Loucy (cell line): Measurements from ENCODE around the gene TRABD2B.

ENCODE experiments used
- H2AFZ ChIP-seq: fragments of 200-600 bp; sonication (generic); 2 replicates; pipeline ENCODE4 v1.6.0; 2016; ENCODE audit warnings: antibody characterized with exemption, mild to moderate bottlenecking, low read length, moderate library complexity
- H3F3A ChIP-seq: fragments of 200-600 bp; 2 replicates; pipeline ENCODE4 v1.6.0; 2016; ENCODE audit warnings: antibody characterized with exemption, low read depth, mild to moderate bottlenecking
- H3K27me3 ChIP-seq: fragments of 200-600 bp; sonication (generic); 2 replicates; pipeline ENCODE4 v1.6.1; 2014; ENCODE audit warnings: low read length, mild to moderate bottlenecking; ENCODE audit not compliant: insufficient read depth, poor library complexity, severe bottlenecking
- H3K36me3 ChIP-seq: fragments of 200-600 bp; sonication (generic); 2 replicates; pipeline ENCODE4 v1.6.1; 2016; ENCODE audit warnings: low read length; ENCODE audit not compliant: insufficient read depth
- H3K4me1 ChIP-seq: fragments of 200-600 bp; sonication (generic); 2 replicates; pipeline ENCODE4 v1.5.1; 2014; ENCODE audit warnings: low read length, mild to moderate bottlenecking; ENCODE audit not compliant: insufficient read depth, poor library complexity, severe bottlenecking
- H3K4me2 ChIP-seq: fragments of 200-600 bp; sonication (generic); 2 replicates; pipeline ENCODE4 v1.6.0; 2014; ENCODE audit warnings: antibody characterized with exemption, low read length, low read depth, mild to moderate bottlenecking; ENCODE audit not compliant: poor library complexity, severe bottlenecking
- H3K4me3 ChIP-seq: fragments of 200-600 bp; sonication (generic); 2 replicates; pipeline ENCODE4 v1.5.1; 2014; ENCODE audit warnings: low read length, mild to moderate bottlenecking, mixed read lengths; ENCODE audit not compliant: poor library complexity, severe bottlenecking
- H3K79me2 ChIP-seq: fragments of 200-600 bp; sonication (generic); 2 replicates; pipeline ENCODE4 v1.6.1; 2014; ENCODE audit warnings: low read length; ENCODE audit not compliant: insufficient read depth
- H3K9ac ChIP-seq: fragments of 200-600 bp; sonication (generic); 2 replicates; pipeline ENCODE4 v1.6.0; 2014; ENCODE audit warnings: mild to moderate bottlenecking, low read depth, low read length, moderate library complexity; ENCODE audit not compliant: poor library complexity, severe bottlenecking
- H3K9me2 ChIP-seq: fragments of 200-600 bp; sonication (generic); replicated peaks from 2 replicates; pipeline ENCODE4 v1.6.1; 2016; ENCODE audit warnings: low read depth, low read length, mixed read lengths
- H3K9me3 ChIP-seq: fragments of 200-600 bp; sonication (generic); 2 replicates; pipeline ENCODE4 v1.6.1; 2014; ENCODE audit warnings: mild to moderate bottlenecking, antibody characterized with exemption, low read length, low read depth; ENCODE audit not compliant: insufficient read depth
- H4K20me1 ChIP-seq: fragments of 200-600 bp; sonication (generic); 2 replicates; pipeline ENCODE4 v1.6.0; 2014; ENCODE audit warnings: antibody characterized with exemption, low read length, mild to moderate bottlenecking; ENCODE audit not compliant: insufficient read depth, poor library complexity, severe bottlenecking
- CTCF ChIP-seq: fragments of 200-600 bp; sonication (generic); conservative IDR thresholded peaks from 2 replicates; pipeline ENCODE4 v1.5.1; 2014; ENCODE audit warnings: mild to moderate bottlenecking, antibody characterized with exemption, low read length
- EZH2phosphoT487 ChIP-seq: fragments of 200-600 bp; IDR thresholded peaks from 2 replicates; pipeline ENCODE4 v1.6.1; 2018; ENCODE audit warnings: antibody characterized with exemption, mild to moderate bottlenecking, moderate library complexity, borderline replicate concordance

The TRABD2B gene

DNA sequence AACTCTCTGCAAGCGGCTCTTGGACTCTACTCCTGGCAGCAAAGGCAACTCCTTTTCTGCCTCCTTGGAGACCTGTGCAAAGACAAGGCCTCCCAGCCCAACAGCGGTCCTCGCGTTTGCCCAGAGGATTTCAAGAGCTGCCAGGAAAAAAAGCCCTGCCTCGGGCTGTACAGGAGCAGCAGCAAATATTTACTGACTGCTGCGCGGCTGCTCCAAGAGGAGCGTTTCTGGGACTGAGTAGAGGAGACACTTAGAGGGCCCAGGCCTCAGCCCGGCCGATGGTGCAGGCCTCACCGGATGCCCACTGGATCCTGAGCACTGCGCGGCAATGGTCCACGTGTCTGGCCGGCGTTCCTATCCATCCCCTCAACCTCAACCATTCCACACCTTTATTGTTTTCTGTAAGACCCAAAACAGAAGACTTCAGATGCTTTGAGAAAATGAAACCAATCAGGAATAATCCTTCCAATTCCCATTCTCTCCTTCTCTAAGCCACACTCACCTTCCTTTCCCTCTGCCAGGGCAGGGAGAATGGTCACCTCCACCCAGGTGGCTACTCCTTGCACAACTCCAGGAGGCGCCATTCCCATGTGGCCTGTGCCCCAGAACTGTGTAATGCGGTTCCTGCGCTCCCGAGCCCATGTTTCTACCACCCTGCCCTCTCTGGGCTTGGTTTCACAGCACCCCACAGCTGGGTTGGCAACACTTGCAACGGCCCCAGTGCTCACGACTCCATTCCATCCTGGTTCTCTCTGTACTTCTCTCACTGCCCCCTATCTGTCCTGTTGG, 215.8 kb downstream of the TRABD2B start:
- no peaks in the 10 kb centered on the region for H3K4me1 ChIP-seq
- no peak for TF ChIP-seq EZH2phosphoT487
- no peak for TF ChIP-seq CTCF
- H3K27me3 ChIP-seq: no peaks in the 10 kb centered on the region

DNA sequence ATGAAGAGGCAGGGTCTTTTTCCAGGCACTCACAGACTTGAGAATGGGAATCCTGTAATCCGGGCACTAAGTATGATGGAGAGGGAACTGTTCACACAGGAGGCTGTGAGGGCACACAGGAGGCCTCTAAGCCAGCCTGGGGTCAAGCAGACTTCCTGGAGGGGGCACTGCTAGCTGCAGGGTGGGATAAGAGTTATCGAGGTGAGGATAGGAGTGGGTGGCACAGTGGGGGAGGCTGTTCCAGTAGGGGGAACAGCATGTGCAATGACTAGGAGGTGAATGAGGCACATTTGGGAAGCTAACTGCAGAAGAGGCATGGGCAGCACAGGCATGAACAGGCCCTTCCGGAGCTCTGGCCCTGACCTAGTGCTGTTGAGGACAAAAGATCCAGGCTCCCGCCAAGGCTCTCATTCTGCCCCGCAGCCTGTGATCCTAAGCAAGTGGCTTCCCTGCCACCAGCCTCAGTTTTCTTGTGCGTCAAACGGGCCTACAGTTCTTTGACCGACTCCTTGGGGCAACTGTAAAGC, 216.7 kb downstream of the TRABD2B start:
- no peaks in the 10 kb centered on the region for H4K20me1 ChIP-seq
- H3K79me2 ChIP-seq: no peaks in the 10 kb centered on the region
- no peaks in the 10 kb centered on the region for H3K36me3 ChIP-seq
- H3F3A ChIP-seq: no peaks in the 10 kb centered on the region
- TF ChIP-seq CTCF: no peak
- no peak for TF ChIP-seq EZH2phosphoT487
- no peak overlapping the region for H3K4me2 ChIP-seq
- H3K9me2 ChIP-seq: no peaks in the 10 kb centered on the region
- no peaks in the 10 kb centered on the region for H3K9me3 ChIP-seq
- H3K4me1 ChIP-seq: no peaks in the 10 kb centered on the region
- no peak overlapping the region for H3K4me3 ChIP-seq
- H2AFZ ChIP-seq: no peak overlapping the region
- H3K9ac ChIP-seq: no peak overlapping the region
- no peaks in the 10 kb centered on the region for H3K27me3 ChIP-seq

More for the DNA sequence above, 215.8 kb downstream of the TRABD2B start:
- H3K4me3 ChIP-seq: no peak overlapping the region
- no peak overlapping the region for H3K4me2 ChIP-seq
- H4K20me1 ChIP-seq: no peaks in the 10 kb centered on the region
- no peak overlapping the region for H2AFZ ChIP-seq
- H3K36me3 ChIP-seq: no peaks in the 10 kb centered on the region
- H3K9ac ChIP-seq: no peak overlapping the region
- H3F3A ChIP-seq: no peaks in the 10 kb centered on the region
- no peaks in the 10 kb centered on the region for H3K79me2 ChIP-seq
- no peaks in the 10 kb centered on the region for H3K9me2 ChIP-seq
- H3K9me3 ChIP-seq: no peaks in the 10 kb centered on the region

GRCh38 chr1:47779613-47780012, 217.6 kb downstream of the TRABD2B start:
- Histone ChIP-seq H3F3A (no peaks in the 10 kb centered on the region), H2AFZ (no peak overlapping the region), H3K79me2 (no peaks in the 10 kb centered on the region), H3K4me3 (no peak overlapping the region), H4K20me1 (no peaks in the 10 kb centered on the region), H3K4me1 (no peaks in the 10 kb centered on the region), H3K9me3 (no peaks in the 10 kb centered on the region), H3K4me2 (no peak overlapping the region), H3K9me2 (no peaks in the 10 kb centered on the region), H3K27me3 (no peaks in the 10 kb centered on the region), H3K9ac (no peak overlapping the region), H3K36me3 (no peaks in the 10 kb centered on the region)
- TF ChIP-seq CTCF (no peak), EZH2phosphoT487 (no peak)
